ENCODE results near the gene LRMDA.

- TF ChIP-seq EZH2 (IDR thresholded peaks at IDR 0.05; ENCODE audit: borderline replicate concordance, low read depth, low read length, poor library complexity, severe bottlenecking) (no peak), CTCF (conservative IDR thresholded peaks at IDR 0.05; ENCODE audit: low read depth, low read length) (no peak)
Measured at GRCh38 chr10:75936841-75937240, 505.4 kb downstream of the LRMDA start.
